ENCODE measurements around the gene BPNT1. TPM values are rescaled to one million over a fixed set of nuclear protein-coding genes. Genes with fewer than 3 reads are reported as not detected.
A peak's percentile ranks its signal among the peaks of the same experiment; 100 is the strongest.

Gene BPNT1
- total and polyA plus RNA-seq, 2 of the 13 experiments (the other 11 are each of a cell fraction or from before 2014, with no cell fraction given) = 35.2 to 43.9 TPM

DNA sequence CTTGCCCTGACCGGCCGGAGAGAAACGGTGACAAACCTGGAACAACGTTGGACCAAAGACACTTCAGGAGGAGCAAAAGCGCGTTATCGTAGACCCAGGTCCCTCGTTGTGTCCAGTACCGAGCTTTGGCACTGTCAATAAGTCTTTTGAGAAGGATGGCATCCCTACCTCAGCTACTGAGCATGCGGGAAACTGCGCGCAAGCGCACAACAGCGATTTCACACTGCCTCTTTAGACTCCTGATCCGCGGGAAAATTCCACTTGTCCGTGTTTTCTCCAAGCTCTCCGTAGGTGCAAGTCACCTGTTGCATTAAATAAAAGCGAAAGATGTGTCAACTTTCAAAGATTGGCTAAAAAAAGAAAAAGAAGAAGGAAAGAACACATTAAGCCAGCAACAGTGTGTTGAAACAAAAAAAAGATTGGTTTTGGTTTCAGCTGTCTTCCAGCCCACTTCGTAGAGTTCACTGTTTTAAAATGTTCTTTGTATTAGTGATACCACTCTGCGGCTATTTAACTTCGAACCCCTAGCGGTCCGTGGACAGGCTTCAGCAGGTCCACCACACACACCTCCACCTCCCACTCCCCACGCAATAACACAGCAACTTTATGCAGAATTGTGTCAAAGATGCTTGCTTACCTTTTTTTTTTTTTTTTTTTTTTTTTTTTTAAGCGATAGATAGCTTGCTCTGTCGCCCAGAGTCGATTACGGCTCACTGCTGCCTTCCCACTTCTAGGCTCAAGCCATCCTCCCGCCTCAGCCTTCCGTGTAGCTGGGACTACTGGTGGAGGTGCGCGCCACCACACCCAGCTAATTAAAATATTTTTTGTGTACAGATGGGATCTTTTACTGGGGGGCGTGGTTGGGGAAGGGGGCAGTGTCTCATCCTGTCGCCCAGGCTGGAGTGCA, at the start of gene BPNT1 (continued):
- TF ChIP-seq, protein P1, sequence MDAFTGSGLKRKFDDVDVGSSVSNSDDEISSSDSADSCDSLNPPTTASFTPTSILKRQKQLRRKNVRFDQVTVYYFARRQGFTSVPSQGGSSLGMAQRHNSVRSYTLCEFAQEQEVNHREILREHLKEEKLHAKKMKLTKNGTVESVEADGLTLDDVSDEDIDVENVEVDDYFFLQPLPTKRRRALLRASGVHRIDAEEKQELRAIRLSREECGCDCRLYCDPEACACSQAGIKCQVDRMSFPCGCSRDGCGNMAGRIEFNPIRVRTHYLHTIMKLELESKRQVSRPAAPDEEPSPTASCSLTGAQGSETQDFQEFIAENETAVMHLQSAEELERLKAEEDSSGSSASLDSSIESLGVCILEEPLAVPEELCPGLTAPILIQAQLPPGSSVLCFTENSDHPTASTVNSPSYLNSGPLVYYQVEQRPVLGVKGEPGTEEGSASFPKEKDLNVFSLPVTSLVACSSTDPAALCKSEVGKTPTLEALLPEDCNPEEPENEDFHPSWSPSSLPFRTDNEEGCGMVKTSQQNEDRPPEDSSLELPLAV (CRISPR knock-in tag; conservative IDR thresholded peaks at IDR 0.05; ENCODE audit: low read depth) = no peak
- TF ChIP-seq ZKSCAN1 (IDR thresholded peaks at IDR 0.05; ENCODE audit: low read length) (no peak), ZNF607 (CRISPR knock-in tag; IDR thresholded peaks at IDR 0.05; ENCODE audit: borderline replicate concordance) (peak; percentile 54; the same call in 1 of the 2 replicates), STAG1 (CRISPR knock-in tag; IDR thresholded peaks at IDR 0.05) (no peak), SRY (CRISPR knock-in tag; IDR thresholded peaks at IDR 0.05) (no peak), ZNF317 (CRISPR knock-in tag; IDR thresholded peaks at IDR 0.05) (no peak), NR2F1 (CRISPR knock-in tag; IDR thresholded peaks at IDR 0.05) (no peak), HMG20B (CRISPR knock-in tag; conservative IDR thresholded peaks at IDR 0.05) (0 out of 2 replicates have a peak, but pooled peaks have one; percentile 24), KLF12 (CRISPR knock-in tag; IDR thresholded peaks at IDR 0.05; ENCODE audit: borderline replicate concordance) (0 out of 2 replicates have a peak, but pooled peaks have one; percentile 26), MXI1 (IDR thresholded peaks at IDR 0.05; ENCODE audit: borderline replicate concordance, low read depth, low read length) (peak; percentile 68; the same call in 1 of the 3 replicates), NBN (conservative IDR thresholded peaks at IDR 0.05) (no peak), ZNF7 (CRISPR knock-in tag; IDR thresholded peaks at IDR 0.05) (no peak), HMG20A (CRISPR knock-in tag; IDR thresholded peaks at IDR 0.05; ENCODE audit: borderline replicate concordance) (no peak), GABPB1 (CRISPR knock-in tag; IDR thresholded peaks at IDR 0.05) (peak; percentile 70), ZNF224 (CRISPR knock-in tag; IDR thresholded peaks at IDR 0.05) (no peak), NFYB (CRISPR knock-in tag; IDR thresholded peaks at IDR 0.05) (no peak)
- TF ChIP-seq, protein P2, sequence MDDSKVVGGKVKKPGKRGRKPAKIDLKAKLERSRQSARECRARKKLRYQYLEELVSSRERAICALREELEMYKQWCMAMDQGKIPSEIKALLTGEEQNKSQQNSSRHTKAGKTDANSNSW (CRISPR knock-in tag; IDR thresholded peaks at IDR 0.05; ENCODE audit: borderline replicate concordance) = no peak
- TF ChIP-seq, protein P3, sequence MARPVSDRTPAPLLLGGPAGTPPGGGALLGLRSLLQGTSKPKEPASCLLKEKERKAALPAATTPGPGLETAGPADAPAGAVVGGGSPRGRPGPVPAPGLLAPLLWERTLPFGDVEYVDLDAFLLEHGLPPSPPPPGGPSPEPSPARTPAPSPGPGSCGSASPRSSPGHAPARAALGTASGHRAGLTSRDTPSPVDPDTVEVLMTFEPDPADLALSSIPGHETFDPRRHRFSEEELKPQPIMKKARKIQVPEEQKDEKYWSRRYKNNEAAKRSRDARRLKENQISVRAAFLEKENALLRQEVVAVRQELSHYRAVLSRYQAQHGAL (CRISPR knock-in tag; IDR thresholded peaks at IDR 0.05; ENCODE audit: not compliant biosample characterization) = no peak
- TF ChIP-seq, protein P4, sequence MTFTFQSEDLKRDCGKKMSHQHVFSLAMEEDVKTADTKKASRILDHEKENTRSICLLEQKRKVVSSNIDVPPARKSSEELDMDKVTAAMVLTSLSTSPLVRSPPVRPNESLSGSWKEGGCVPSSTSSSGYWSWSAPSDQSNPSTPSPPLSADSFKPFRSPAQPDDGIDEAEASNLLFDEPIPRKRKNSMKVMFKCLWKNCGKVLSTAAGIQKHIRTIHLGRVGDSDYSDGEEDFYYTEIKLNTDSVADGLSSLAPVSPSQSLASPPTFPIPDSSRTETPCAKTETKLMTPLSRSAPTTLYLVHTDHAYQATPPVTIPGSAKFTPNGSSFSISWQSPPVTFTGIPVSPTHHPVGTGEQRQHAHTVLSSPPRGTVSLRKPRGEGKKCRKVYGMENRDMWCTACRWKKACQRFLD (CRISPR knock-in tag; IDR thresholded peaks at IDR 0.05; ENCODE audit: borderline replicate concordance) = peak; percentile 48; the same call in 1 of the 2 replicates
- TF ChIP-seq, protein P5, sequence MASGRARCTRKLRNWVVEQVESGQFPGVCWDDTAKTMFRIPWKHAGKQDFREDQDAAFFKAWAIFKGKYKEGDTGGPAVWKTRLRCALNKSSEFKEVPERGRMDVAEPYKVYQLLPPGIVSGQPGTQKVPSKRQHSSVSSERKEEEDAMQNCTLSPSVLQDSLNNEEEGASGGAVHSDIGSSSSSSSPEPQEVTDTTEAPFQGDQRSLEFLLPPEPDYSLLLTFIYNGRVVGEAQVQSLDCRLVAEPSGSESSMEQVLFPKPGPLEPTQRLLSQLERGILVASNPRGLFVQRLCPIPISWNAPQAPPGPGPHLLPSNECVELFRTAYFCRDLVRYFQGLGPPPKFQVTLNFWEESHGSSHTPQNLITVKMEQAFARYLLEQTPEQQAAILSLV (CRISPR knock-in tag; IDR thresholded peaks at IDR 0.05; ENCODE audit: borderline replicate concordance) = no peak
- TF ChIP-seq, protein P6, sequence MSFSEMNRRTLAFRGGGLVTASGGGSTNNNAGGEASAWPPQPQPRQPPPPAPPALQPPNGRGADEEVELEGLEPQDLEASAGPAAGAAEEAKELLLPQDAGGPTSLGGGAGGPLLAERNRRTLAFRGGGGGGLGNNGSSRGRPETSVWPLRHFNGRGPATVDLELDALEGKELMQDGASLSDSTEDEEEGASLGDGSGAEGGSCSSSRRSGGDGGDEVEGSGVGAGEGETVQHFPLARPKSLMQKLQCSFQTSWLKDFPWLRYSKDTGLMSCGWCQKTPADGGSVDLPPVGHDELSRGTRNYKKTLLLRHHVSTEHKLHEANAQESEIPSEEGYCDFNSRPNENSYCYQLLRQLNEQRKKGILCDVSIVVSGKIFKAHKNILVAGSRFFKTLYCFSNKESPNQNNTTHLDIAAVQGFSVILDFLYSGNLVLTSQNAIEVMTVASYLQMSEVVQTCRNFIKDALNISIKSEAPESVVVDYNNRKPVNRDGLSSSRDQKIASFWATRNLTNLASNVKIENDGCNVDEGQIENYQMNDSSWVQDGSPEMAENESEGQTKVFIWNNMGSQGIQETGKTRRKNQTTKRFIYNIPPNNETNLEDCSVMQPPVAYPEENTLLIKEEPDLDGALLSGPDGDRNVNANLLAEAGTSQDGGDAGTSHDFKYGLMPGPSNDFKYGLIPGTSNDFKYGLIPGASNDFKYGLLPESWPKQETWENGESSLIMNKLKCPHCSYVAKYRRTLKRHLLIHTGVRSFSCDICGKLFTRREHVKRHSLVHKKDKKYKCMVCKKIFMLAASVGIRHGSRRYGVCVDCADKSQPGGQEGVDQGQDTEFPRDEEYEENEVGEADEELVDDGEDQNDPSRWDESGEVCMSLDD (CRISPR knock-in tag; IDR thresholded peaks at IDR 0.05; ENCODE audit: borderline replicate concordance) = no peak

All from HepG2 (cell line).